ENCODE results near the gene COL11A1.
"Not testable (repeated sequence)": the region's sequence is repeated elsewhere in the genome, so short reads cannot be mapped to it uniquely, and the experiment has no call there.

Gene COL11A1

GRCh38 chr1:102933362-102933761 lies 175.0 kb downstream of the COL11A1 start:
- in situ Hi-C loops (cut with MboI; ENCODE audit: low sequenced_read_pairs), result not testable (repeated sequence)

GRCh38 chr1:102919659-102920058 lies 188.7 kb downstream of the COL11A1 start:
- in situ Hi-C loops (cut with MboI; ENCODE audit: low sequenced_read_pairs), result no loop called here

GRCh38 chr1:102901996-102902395 lies 206.3 kb downstream of the COL11A1 start:
- in situ Hi-C loops (cut with MboI; ENCODE audit: low sequenced_read_pairs), result no loop called here

DNA sequence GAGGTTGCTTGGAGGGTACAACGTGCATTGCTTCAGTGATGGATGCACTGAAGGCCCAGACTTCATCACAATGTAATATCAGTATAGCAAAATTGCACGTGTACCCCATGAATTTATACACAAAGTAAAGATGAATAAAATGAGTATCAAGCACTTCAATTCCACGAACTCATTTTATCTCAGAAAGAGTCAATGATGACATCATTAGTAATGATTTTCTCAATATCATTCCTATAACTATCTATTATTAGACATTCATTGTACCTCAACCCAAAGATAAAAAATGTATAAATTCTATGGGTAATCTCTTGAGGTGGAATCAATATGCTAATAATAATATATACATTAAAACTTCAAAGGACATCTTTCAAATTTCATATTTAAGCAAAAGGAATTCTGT lies 208.4 kb downstream of the COL11A1 start:
- in situ Hi-C loops (cut with MboI; ENCODE audit: low sequenced_read_pairs), result no loop called here

DNA sequence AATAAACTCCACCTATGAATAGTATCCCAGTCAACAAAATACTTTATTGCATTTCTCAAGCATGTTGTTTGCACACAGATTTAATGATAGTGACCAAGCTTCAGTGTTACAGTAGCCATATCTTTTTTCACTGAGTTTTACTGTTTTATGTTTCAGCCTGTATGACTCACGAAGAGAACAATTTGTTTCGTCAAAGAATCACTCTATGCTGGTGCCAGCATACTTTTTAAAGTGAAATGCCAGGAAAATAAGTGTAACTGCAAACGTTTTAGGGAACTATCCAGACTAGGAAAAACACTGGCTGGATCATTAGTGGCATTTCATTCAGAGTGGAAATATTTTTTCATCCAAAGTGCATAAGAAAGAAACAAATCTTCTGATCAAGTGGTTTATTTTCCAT lies 210.8 kb downstream of the COL11A1 start:
- in situ Hi-C loops (cut with MboI; ENCODE audit: low sequenced_read_pairs), result no loop called here

GRCh38 chr1:102896771-102897170 lies 211.6 kb downstream of the COL11A1 start:
- in situ Hi-C loops (cut with MboI; ENCODE audit: low sequenced_read_pairs), result no loop called here

GRCh38 chr1:102896286-102896685 lies 212.0 kb downstream of the COL11A1 start:
- in situ Hi-C loops (cut with MboI; ENCODE audit: low sequenced_read_pairs), result no loop called here

GRCh38 chr1:102891868-102892625 lies 216.3 kb downstream of the COL11A1 start:
- in situ Hi-C loops (cut with MboI; ENCODE audit: low sequenced_read_pairs), result no loop called here

- in situ Hi-C loops (cut with MboI; ENCODE audit: low sequenced_read_pairs), result no loop called here
Observed at GRCh38 chr1:102886638-102887037, 221.7 kb downstream of the COL11A1 start.

GRCh38 chr1:102884238-102884637 lies 224.1 kb downstream of the COL11A1 start:
- in situ Hi-C loops (cut with MboI; ENCODE audit: low sequenced_read_pairs), result no loop called here

DNA sequence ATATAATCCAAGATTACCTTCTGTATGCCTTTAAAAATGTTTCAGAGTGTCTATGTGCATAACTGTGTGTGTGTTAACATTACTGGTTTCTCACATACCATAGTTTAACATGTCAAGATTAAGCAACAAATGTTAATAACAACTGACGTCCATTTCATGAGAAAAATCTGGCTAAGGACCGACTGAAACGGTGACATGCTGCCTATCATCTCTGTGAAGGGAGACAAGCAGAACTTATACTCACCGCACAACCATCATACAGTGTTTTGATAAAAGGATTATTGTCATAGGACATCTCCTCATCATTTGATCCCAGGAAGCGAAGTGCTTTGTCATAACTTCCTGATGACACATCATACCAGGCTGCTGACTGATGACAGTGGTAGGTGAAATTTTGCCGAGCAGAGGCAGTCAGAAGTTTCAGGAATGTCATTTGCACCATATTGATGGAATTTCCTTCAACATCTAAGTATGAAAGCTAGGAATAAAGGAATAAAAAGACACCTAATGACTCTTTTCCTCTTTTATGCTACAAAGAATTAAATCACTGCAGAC lies 228.8 kb downstream of the COL11A1 start:
- in situ Hi-C loops (cut with MboI; ENCODE audit: low sequenced_read_pairs), result no loop called here

DNA sequence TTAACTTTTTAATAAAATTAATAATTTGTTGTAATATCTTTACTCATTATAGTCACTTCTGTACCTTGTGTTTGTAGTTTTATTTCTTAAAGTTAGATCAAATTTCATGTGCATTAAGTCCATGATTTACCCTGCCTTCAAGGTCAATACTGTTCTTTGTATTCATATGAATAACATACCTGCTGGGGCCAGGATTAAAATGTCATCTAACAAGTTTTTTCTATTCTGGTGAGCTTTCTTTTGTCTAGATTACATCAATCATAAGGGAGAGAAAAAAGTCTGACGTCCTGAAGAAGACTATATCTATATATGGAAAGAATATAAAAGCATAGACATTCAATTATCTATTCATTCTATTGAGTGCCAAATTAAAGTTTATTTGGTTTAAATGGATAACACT lies 232.6 kb downstream of the COL11A1 start:
- in situ Hi-C loops (cut with MboI; ENCODE audit: low sequenced_read_pairs), result no loop called here

GRCh38 chr1:102872526-102872925 lies 235.8 kb downstream of the COL11A1 start:
- in situ Hi-C loops (cut with MboI; ENCODE audit: low sequenced_read_pairs), result no loop called here

GRCh38 chr1:102872097-102872496 lies 236.2 kb downstream of the COL11A1 start:
- in situ Hi-C loops (cut with MboI; ENCODE audit: low sequenced_read_pairs), result no loop called here

DNA sequence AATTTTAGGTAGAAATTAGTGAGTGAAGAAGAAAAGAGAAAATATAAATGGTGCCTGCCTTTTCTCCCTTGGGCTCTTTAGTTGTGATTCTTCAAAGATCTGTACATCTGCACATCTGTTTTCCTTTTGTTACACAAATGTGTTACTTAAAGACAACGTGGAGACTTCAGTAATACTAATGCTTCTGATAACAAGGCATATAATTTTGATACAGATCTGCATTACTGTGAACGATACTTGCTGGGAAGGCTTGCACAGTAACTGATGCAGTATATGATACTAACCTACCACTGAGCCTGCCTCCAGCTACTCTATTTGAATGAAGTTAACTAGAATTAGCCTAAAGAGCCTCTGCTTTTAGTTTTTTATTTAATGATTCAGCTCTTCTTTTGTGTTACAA lies 244.6 kb downstream of the COL11A1 start:
- in situ Hi-C loops (cut with MboI; ENCODE audit: low sequenced_read_pairs), result no loop called here

GRCh38 chr1:102861247-102861646 lies 247.1 kb downstream of the COL11A1 start:
- in situ Hi-C loops (cut with MboI; ENCODE audit: low sequenced_read_pairs), result no loop called here

GRCh38 chr1:102858695-102859094 lies 249.6 kb downstream of the COL11A1 start:
- in situ Hi-C loops (cut with MboI; ENCODE audit: low sequenced_read_pairs), result no loop called here

DNA sequence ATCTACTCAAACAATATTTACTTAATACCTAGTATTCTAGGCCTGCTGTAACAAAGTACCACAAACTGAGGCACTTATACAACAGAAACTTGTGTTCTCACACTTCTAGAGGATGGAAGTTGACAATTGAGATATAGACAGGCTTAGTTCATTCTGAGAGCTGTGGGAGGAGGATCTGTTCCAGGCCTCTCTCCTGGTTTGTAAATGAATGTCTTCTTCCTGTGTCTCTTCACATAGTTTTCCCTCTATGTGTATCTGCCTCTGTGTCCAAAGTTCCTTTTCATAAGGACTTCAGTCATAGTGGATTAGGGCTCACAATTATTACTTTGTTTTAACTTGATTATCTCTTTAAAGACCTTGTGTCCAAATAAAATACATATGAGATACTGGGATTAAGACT lies 251.1 kb downstream of the COL11A1 start:
- in situ Hi-C loops (cut with MboI; ENCODE audit: low sequenced_read_pairs), result no loop called here

GRCh38 chr1:102853701-102854187 lies 254.6 kb downstream of the COL11A1 start:
- in situ Hi-C loops (cut with MboI; ENCODE audit: low sequenced_read_pairs), result no loop called here

GRCh38 chr1:102853136-102853535 lies 255.2 kb downstream of the COL11A1 start:
- in situ Hi-C loops (cut with MboI; ENCODE audit: low sequenced_read_pairs), result no loop called here

DNA sequence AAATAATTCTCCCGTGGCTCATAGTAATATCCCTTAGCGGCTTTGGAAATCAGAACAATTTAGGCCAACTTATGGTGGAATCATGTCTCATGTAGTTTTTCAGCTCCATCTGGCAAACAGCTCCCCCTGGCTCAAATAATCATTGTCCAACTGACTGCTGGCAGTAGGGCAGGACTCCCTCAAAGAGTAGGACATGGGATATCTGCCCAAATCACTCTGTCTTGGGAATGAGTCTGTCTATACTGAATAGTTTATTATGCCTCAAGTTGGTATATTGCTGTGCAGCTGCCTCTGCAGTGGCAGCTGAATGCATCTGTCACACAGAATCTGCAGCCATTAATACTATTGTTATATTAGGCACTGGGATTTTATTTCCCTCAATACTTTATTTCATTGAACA lies 255.7 kb downstream of the COL11A1 start:
- in situ Hi-C loops (cut with MboI; ENCODE audit: low sequenced_read_pairs), result no loop called here

- in situ Hi-C loops (cut with MboI; ENCODE audit: low sequenced_read_pairs), result no loop called here
Observed at GRCh38 chr1:102851616-102852015, 256.7 kb downstream of the COL11A1 start.

- in situ Hi-C loops (cut with MboI; ENCODE audit: low sequenced_read_pairs), result no loop called here
Observed at GRCh38 chr1:102842606-102843005, 265.7 kb downstream of the COL11A1 start.
